ENCODE measurements around the gene FBXL7. TPM values are rescaled to one million over a fixed set of nuclear protein-coding genes. Genes with fewer than 3 reads are reported as not detected.

Gene FBXL7
- total and polyA plus RNA-seq, 5 donors, result 10.2 to 22.2 (median 17.9) TPM

GRCh38 chr5:15762668-15763067, 262.7 kb downstream of the FBXL7 start:
- WGBS, result 91% methylated on average over 3 of the region's 3 CpGs

GRCh38 chr5:15763754-15764153, 263.8 kb downstream of the FBXL7 start:
- Histone ChIP-seq H3K4me3 (ENCODE audit: low read length) (no peak overlapping the region), H3K9me3 (ENCODE audit: control insufficient read depth, low read length) (no peaks in the 10 kb centered on the region), H3K27ac (ENCODE audit: low read length) (no peak overlapping the region), H3K27me3 (ENCODE audit: control insufficient read depth, insufficient read depth) (no peaks in the 10 kb centered on the region), H3K4me1 (ENCODE audit: control insufficient read depth, insufficient read depth, low read length) (no peaks in the 10 kb centered on the region)
- DNase-seq (no peak), ATAC-seq (no peak)
- intact Hi-C loops (cut with DNase I), result no loop called here

More at GRCh38 chr5:15762668-15763067, 262.7 kb downstream of the FBXL7 start:
- Histone ChIP-seq H3K4me1 (ENCODE audit: control insufficient read depth, insufficient read depth, low read length) (no peaks in the 10 kb centered on the region), H3K4me3 (ENCODE audit: low read length) (no peak overlapping the region), H3K9me3 (ENCODE audit: control insufficient read depth, low read length) (no peaks in the 10 kb centered on the region), H3K27me3 (ENCODE audit: control insufficient read depth, insufficient read depth) (no peaks in the 10 kb centered on the region), H3K27ac (ENCODE audit: low read length) (no peak overlapping the region)
- ATAC-seq (no peak), DNase-seq (no peak)
- intact Hi-C loops (cut with DNase I), result no loop called here

- Histone ChIP-seq H3K4me1 (ENCODE audit: control insufficient read depth, insufficient read depth, low read length) (no peaks in the 10 kb centered on the region), H3K4me3 (ENCODE audit: low read length) (no peak overlapping the region), H3K27me3 (ENCODE audit: control insufficient read depth, insufficient read depth) (no peaks in the 10 kb centered on the region), H3K27ac (ENCODE audit: low read length) (no peak overlapping the region), H3K9me3 (ENCODE audit: control insufficient read depth, low read length) (no peaks in the 10 kb centered on the region)
- ATAC-seq (no peak), DNase-seq (no peak)
- intact Hi-C loops (cut with DNase I), result no loop called here
- 93% methylated on average over 3 of the region's 3 CpGs for WGBS
These were observed 269.0 kb downstream of the FBXL7 start for GRCh38 chr5:15768936-15769335.

DNA sequence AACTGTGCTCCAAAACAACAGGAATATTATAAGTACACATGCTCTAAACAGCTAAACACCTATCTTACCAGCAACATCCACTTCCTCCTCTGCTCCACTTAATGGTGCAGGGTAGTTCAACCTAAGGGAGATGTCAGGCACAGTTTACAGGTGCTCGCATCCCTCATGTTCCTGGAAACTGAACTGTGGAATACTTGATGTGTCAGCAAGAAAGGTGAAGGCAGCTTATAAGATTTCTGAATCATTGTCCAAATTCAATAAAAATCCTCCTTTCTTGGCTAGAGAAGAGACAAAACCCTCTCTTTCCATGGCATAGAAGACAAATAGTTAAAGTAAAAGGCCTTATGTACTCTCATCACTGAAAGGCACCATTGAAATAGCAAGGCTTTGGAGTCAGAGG, 272.2 kb downstream of the FBXL7 start:
- no peak for ATAC-seq
- Histone ChIP-seq H3K4me1 (ENCODE audit: control insufficient read depth, insufficient read depth, low read length) (no peaks in the 10 kb centered on the region), H3K27me3 (ENCODE audit: control insufficient read depth, insufficient read depth) (no peaks in the 10 kb centered on the region), H3K27ac (ENCODE audit: low read length) (no peak overlapping the region), H3K4me3 (ENCODE audit: low read length) (no peak overlapping the region), H3K9me3 (ENCODE audit: control insufficient read depth, low read length) (no peaks in the 10 kb centered on the region)
- 100% methylated on average over 1 of the region's 1 CpG for WGBS
- intact Hi-C loops (cut with DNase I), result no loop called here
- DNase-seq, result no peak

DNA sequence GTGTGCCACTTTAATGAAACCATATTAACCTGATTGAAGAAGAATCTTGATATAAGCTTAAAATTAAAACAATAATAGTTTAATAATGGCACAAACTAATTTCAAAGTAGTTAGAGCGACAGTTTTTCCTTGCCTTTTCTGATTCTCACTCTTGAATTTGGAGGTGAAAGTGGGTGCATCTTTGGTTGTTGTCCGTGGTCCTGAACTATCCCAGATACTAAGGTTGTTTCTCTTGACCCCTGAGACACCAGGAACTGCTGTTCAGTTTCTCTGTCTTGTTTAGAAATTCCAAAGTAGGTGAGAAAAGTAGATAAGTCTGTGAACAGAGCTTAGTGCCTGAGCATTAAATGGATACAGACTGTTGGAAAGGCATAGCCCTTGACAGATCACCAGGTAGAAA, 274.7 kb downstream of the FBXL7 start:
- ATAC-seq, result no peak

DNA sequence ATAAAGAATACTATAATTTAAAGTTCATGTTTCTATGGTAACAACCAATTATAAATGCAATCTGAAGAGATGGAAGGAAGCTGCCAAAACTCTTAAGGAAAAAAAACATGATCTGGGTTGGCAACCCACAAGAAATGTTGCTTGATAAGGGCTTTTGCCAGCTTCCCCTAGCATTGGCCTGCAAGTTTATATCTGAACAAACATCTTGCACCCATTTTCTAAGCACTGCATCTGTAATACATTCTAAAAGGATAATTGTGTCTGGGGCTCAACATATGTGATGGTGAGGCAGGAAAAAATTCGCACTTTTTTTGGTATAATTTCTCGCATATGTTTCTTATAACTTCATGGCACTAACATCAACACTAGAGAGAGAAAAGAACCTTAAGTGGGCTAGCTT, 276.4 kb downstream of the FBXL7 start:
- Histone ChIP-seq H3K27ac (ENCODE audit: low read length) (no peak overlapping the region), H3K4me3 (ENCODE audit: low read length) (no peak overlapping the region), H3K4me1 (ENCODE audit: control insufficient read depth, insufficient read depth, low read length) (no peaks in the 10 kb centered on the region), H3K27me3 (ENCODE audit: control insufficient read depth, insufficient read depth) (no peaks in the 10 kb centered on the region), H3K9me3 (ENCODE audit: control insufficient read depth, low read length) (no peaks in the 10 kb centered on the region)
- ATAC-seq (no peak), DNase-seq (no peak)
- WGBS, result 91% methylated on average over 2 of the region's 2 CpGs
- intact Hi-C loops (cut with DNase I), result no loop called here

More for the DNA sequence above, 274.7 kb downstream of the FBXL7 start:
- H3K4me1 ChIP-seq (ENCODE audit: control insufficient read depth, insufficient read depth, low read length), result no peaks in the 10 kb centered on the region
- H3K9me3 ChIP-seq (ENCODE audit: control insufficient read depth, low read length), result no peaks in the 10 kb centered on the region
- 67% methylated on average over 2 of the region's 2 CpGs for WGBS
- no peaks in the 10 kb centered on the region for H3K27me3 ChIP-seq (ENCODE audit: control insufficient read depth, insufficient read depth)
- DNase-seq, result no peak
- H3K4me3 ChIP-seq (ENCODE audit: low read length), result no peak overlapping the region
- intact Hi-C loops (cut with DNase I), result no loop called here
- H3K27ac ChIP-seq (ENCODE audit: low read length), result no peak overlapping the region

DNA sequence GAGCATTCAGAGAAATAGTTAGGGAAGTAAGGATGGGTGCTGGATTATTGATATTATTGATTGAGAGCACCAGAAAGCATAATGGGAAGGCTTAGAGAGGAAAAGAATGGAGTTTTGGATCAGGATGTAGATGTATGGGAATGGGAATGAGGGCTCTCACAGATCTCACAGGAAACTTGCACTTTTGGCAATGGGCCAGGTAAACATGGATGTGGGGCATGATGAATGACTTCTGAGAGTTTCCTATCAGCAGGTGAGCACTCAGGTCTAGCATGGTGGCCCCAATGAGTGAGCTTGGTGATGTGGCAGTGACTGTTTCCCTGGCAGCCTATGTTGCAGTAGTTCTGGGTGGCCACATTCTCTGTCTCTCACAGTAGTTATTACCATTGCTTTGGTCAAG, 283.8 kb downstream of the FBXL7 start:
- ATAC-seq (no peak), DNase-seq (no peak)
- no peaks in the 10 kb centered on the region for H3K4me1 ChIP-seq (ENCODE audit: control insufficient read depth, insufficient read depth, low read length)
- no peaks in the 10 kb centered on the region for H3K27me3 ChIP-seq (ENCODE audit: control insufficient read depth, insufficient read depth)
- no peak overlapping the region for H3K27ac ChIP-seq (ENCODE audit: low read length)
- H3K9me3 ChIP-seq (ENCODE audit: control insufficient read depth, low read length), result no peaks in the 10 kb centered on the region
- intact Hi-C loops (cut with DNase I), result no loop called here
- H3K4me3 ChIP-seq (ENCODE audit: low read length), result no peak overlapping the region

- 54% methylated on average over 5 of the region's 5 CpGs for WGBS
- Histone ChIP-seq H3K4me1 (ENCODE audit: control insufficient read depth, insufficient read depth, low read length) (peaks cover 3% of the 10 kb centered on the region), H3K4me3 (ENCODE audit: low read length) (no peak overlapping the region), H3K27ac (ENCODE audit: low read length) (no peak overlapping the region), H3K9me3 (ENCODE audit: control insufficient read depth, low read length) (no peaks in the 10 kb centered on the region), H3K27me3 (ENCODE audit: control insufficient read depth, insufficient read depth) (no peaks in the 10 kb centered on the region)
- intact Hi-C loops (cut with DNase I), result loop anchor here in 1 of 4 donors (5.0 kb wide), 1 partner anchor 93 kb away; no protein-coding TSS in a partner anchor
- DNase-seq (no peak), ATAC-seq (no peak)
These were observed 285.6 kb downstream of the FBXL7 start for GRCh38 chr5:15785531-15785981.

- no peak overlapping the region for H3K27ac ChIP-seq (ENCODE audit: low read length)
- DNase-seq (no peak), ATAC-seq (no peak)
- no peaks in the 10 kb centered on the region for H3K27me3 ChIP-seq (ENCODE audit: control insufficient read depth, insufficient read depth)
- intact Hi-C loops (cut with DNase I), result loop anchor here in 1 of 4 donors (5.0 kb wide), 1 partner anchor 94 kb away; no protein-coding TSS in a partner anchor
- H3K9me3 ChIP-seq (ENCODE audit: control insufficient read depth, low read length), result no peaks in the 10 kb centered on the region
- H3K4me3 ChIP-seq (ENCODE audit: low read length), result no peak overlapping the region
- peaks cover 3% of the 10 kb centered on the region for H3K4me1 ChIP-seq (ENCODE audit: control insufficient read depth, insufficient read depth, low read length)
These were observed 286.3 kb downstream of the FBXL7 start for GRCh38 chr5:15786326-15786725.

- H3K4me3 ChIP-seq (ENCODE audit: low read length), result no peak overlapping the region
- H3K27ac ChIP-seq (ENCODE audit: low read length), result peak overlapping the region; percentile 5
- DNase-seq, result peak in 1 of 3 donors; percentile 46
- intact Hi-C loops (cut with DNase I), result loop anchor here in 1 of 4 donors (5.0 kb wide), 1 partner anchor 95 kb away; no protein-coding TSS in a partner anchor
- WGBS, result 69% methylated on average over 5 of the region's 5 CpGs
- peak in 1 of 2 donors; percentile 61 for ATAC-seq
- H3K27me3 ChIP-seq (ENCODE audit: control insufficient read depth, insufficient read depth), result no peaks in the 10 kb centered on the region
- peaks cover 3% of the 10 kb centered on the region for H3K4me1 ChIP-seq (ENCODE audit: control insufficient read depth, insufficient read depth, low read length)
- H3K9me3 ChIP-seq (ENCODE audit: control insufficient read depth, low read length), result no peaks in the 10 kb centered on the region
These were observed 286.9 kb downstream of the FBXL7 start for GRCh38 chr5:15786884-15787283.

DNA sequence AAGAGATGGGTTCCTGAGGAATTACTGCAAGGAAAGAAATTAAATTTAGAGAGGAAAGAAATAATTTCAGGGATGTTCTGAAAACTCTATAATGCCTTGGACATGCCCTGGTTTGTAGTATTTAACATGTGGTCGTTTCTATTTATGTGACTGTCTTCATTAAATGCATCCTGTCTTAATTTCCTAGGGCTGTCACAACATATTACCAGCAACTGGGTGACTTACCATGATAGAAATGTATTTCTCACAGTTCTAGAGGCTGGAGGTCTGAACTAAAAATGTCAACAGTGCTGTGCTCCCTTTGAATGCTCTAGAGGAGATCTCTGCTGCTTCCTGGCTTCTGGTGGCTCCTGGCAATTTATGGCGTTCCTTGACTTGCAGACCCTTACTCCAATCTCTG, 287.7 kb downstream of the FBXL7 start:
- intact Hi-C loops (cut with DNase I), result loop anchor here in 1 of 4 donors (5.0 kb wide), 1 partner anchor 95 kb away; no protein-coding TSS in a partner anchor
- Histone ChIP-seq H3K4me3 (ENCODE audit: low read length) (no peak overlapping the region), H3K27ac (ENCODE audit: low read length) (no peak overlapping the region), H3K27me3 (ENCODE audit: control insufficient read depth, insufficient read depth) (no peaks in the 10 kb centered on the region), H3K4me1 (ENCODE audit: control insufficient read depth, insufficient read depth, low read length) (peaks cover 6% of the 10 kb centered on the region), H3K9me3 (ENCODE audit: control insufficient read depth, low read length) (no peaks in the 10 kb centered on the region)
- no peak for ATAC-seq
- DNase-seq, result no peak
- 76% methylated on average over 2 of the region's 2 CpGs for WGBS

GRCh38 chr5:15789642-15790041, 289.7 kb downstream of the FBXL7 start:
- intact Hi-C loops (cut with DNase I), result loop anchor here in 1 of 4 donors (5.0 to 10.0 kb wide), 2 partner anchors 97 to 295 kb away; no protein-coding TSS in a partner anchor

More at GRCh38 chr5:15789642-15790041, 289.7 kb downstream of the FBXL7 start:
- Histone ChIP-seq H3K9me3 (ENCODE audit: control insufficient read depth, low read length) (no peaks in the 10 kb centered on the region), H3K4me1 (ENCODE audit: control insufficient read depth, insufficient read depth, low read length) (peaks cover 10% of the 10 kb centered on the region), H3K4me3 (ENCODE audit: low read length) (no peak overlapping the region), H3K27ac (ENCODE audit: low read length) (no peak overlapping the region), H3K27me3 (ENCODE audit: control insufficient read depth, insufficient read depth) (no peaks in the 10 kb centered on the region)
- WGBS, result 73% methylated on average over 4 of the region's 4 CpGs
- no peak for DNase-seq
- peak in 1 of 2 donors; percentile 16 for ATAC-seq

All from right cardiac atrium (tissue), 5 donors.